Gastroesophageal sphincter (tissue), 4 donors: ENCODE data around the gene PAH. TPM values are rescaled to one million over a fixed set of nuclear protein-coding genes. Genes with fewer than 3 reads are reported as not detected.

ENCODE experiments used
- ATAC-seq: fragments of 150-250 bp; one replicate; pipeline ENCODE4 v1.9.1; 2016; ENCODE audit warnings: mild to moderate bottlenecking, moderate library complexity
- H3K27ac ChIP-seq, 4 donors: fragments of 200-600 bp; sonication (generic) in 3 of 4; 1 replicate in 3 of 4; 2 replicates in 1 of 4; pipeline ENCODE4 v1.5.1; 2016 to 2019
- H3K27me3 ChIP-seq: fragments of 200-600 bp; sonication (generic); one replicate; pipeline ENCODE4 v1.5.1; 2019
- H3K36me3 ChIP-seq, 2 donors: fragments of 200-600 bp; sonication (generic); one replicate each; pipeline ENCODE4 v1.5.1; 2019; ENCODE audit warnings: control low read depth in 1 of 2
- H3K4me1 ChIP-seq, 3 donors: fragments of 200-600 bp; sonication (generic); 1 replicate in 2 of 3; 2 replicates in 1 of 3; pipeline ENCODE4 v1.5.1; 2016 to 2019; ENCODE audit warnings: control low read depth in 2 of 3
- H3K4me3 ChIP-seq, 2 donors: fragments of 200-600 bp; sonication (generic); one replicate each; pipeline ENCODE4 v1.5.1; 2019; ENCODE audit warnings: mild to moderate bottlenecking in 1 of 2, moderate library complexity in 1 of 2
- H3K9me3 ChIP-seq, 3 donors: fragments of 200-600 bp; sonication (generic); one replicate each; pipeline ENCODE4 v1.5.1; 2017 to 2019; ENCODE audit warnings: control low read depth in 2 of 3
- CTCF ChIP-seq, 4 experiments: fragments of 200-600 bp in 2 of 4; fragments of 450-650 bp in 2 of 4; sonication (generic) in 1 of 4; IDR thresholded peaks; one replicate each; pipeline ENCODE4 v1.5.1; 2017 to 2019; ENCODE audit warnings: antibody characterized with exemption in 4 of 4, mild to moderate bottlenecking in 2 of 4, moderate library complexity in 2 of 4
- EP300 ChIP-seq: sonication (generic); formaldehyde crosslinking; IDR thresholded peaks from one replicate; pipeline ENCODE4 v1.6.1; 2017; ENCODE audit warnings: antibody characterized with exemption, mild to moderate bottlenecking
- POLR2A ChIP-seq, 2 donors: fragments of 450-650 bp; IDR thresholded peaks; one replicate each; pipeline ENCODE4 v1.6.1; 2017; ENCODE audit warnings: antibody characterized with exemption in 2 of 2, mild to moderate bottlenecking in 2 of 2, moderate library complexity in 1 of 2
- POLR2AphosphoS5 ChIP-seq: sonication (generic); formaldehyde crosslinking; IDR thresholded peaks from one replicate; pipeline ENCODE4 v1.6.1; 2017; ENCODE audit warnings: antibody characterized with exemption
- WGBS, 2 donors: methylation state at CpG; one replicate each; pipeline ENCODE4 v1.1.5; 2018; ENCODE audit warnings: low coverage in 1 of 2; 5-methylcytosine and 5-hydroxymethylcytosine counted together
- total RNA-seq, 4 donors: library from RNA; depleted of rRNA; stranded (reverse); fragments of >200 nt; gene quantifications; one replicate each; pipeline ENCODE4 v1.1.0, GENCODE V29; 2016

Gene PAH
- total RNA-seq, 4 donors from 2014 or later, result 0.67 TPM; not detected in 3

- TF ChIP-seq POLR2AphosphoS5 (no peak), POLR2A (IDR thresholded peaks at IDR 0.05) (no peak)
- Histone ChIP-seq H3K36me3 (no peaks in the 10 kb centered on the region), H3K27me3 (peaks cover 18% of the 10 kb centered on the region), H3K9me3 (peaks cover 0 to 9% (median 0%) of the 10 kb centered on the region in 3 donors), H3K4me1 (no peaks in the 10 kb centered on the region), H3K27ac (no peak overlapping the region), H3K4me3 (no peak overlapping the region)
- no peak for ATAC-seq
- 80% methylated on average over 2 of the region's 2 CpGs; no CpG with 5 or more reads in 1 of the 2 donors for WGBS, 2 donors
Observed at GRCh38 chr12:102939670-102940222, 22.7 kb upstream of the PAH start.

- Histone ChIP-seq H3K4me3 (no peak overlapping the region), H3K36me3 (no peaks in the 10 kb centered on the region), H3K27me3 (peaks cover 17% of the 10 kb centered on the region), H3K27ac (no peak overlapping the region), H3K4me1 (no peaks in the 10 kb centered on the region), H3K9me3 (peaks cover 0 to 9% (median 0%) of the 10 kb centered on the region in 3 donors)
- ATAC-seq, result no peak
- 0% methylated on average over 1 of the region's 2 CpGs; no CpG with 5 or more reads in 1 of the 2 donors for WGBS, 2 donors
- TF ChIP-seq POLR2A (IDR thresholded peaks at IDR 0.05) (no peak), CTCF (IDR thresholded peaks at IDR 0.05) (no peak), POLR2AphosphoS5 (no peak), EP300 (no peak)
Observed at GRCh38 chr12:102939059-102939458, 22.0 kb upstream of the PAH start.

GRCh38 chr12:102933168-102933567 lies 16.1 kb upstream of the PAH start:
- ATAC-seq, result no peak
- Histone ChIP-seq H3K27ac (no peak overlapping the region), H3K9me3 (no peaks in the 10 kb centered on the region), H3K27me3 (peaks cover 13% of the 10 kb centered on the region), H3K4me3 (no peak overlapping the region), H3K36me3 (no peaks in the 10 kb centered on the region), H3K4me1 (no peaks in the 10 kb centered on the region)
- TF ChIP-seq POLR2AphosphoS5 (no peak), CTCF (IDR thresholded peaks at IDR 0.05) (no peak), POLR2A (IDR thresholded peaks at IDR 0.05) (no peak), EP300 (no peak)
- WGBS, 2 donors, result 42 to 53% methylated on average over 1 of the region's 1 CpG

- Histone ChIP-seq H3K36me3 (no peaks in the 10 kb centered on the region), H3K4me1 (no peaks in the 10 kb centered on the region), H3K27me3 (peaks cover 13% of the 10 kb centered on the region), H3K27ac (no peak overlapping the region), H3K9me3 (no peaks in the 10 kb centered on the region), H3K4me3 (no peak overlapping the region)
- ATAC-seq, result no peak
- TF ChIP-seq CTCF (IDR thresholded peaks at IDR 0.05) (no peak), EP300 (no peak), POLR2A (IDR thresholded peaks at IDR 0.05) (no peak), POLR2AphosphoS5 (no peak)
Observed at GRCh38 chr12:102927220-102927619, 10.2 kb upstream of the PAH start.

GRCh38 chr12:102921240-102921639 lies 4.2 kb upstream of the PAH start:
- H3K27me3 ChIP-seq, result peaks cover 36% of the 10 kb centered on the region
- ATAC-seq, result no peak
- TF ChIP-seq POLR2A (IDR thresholded peaks at IDR 0.05) (no peak), EP300 (no peak), POLR2AphosphoS5 (no peak), CTCF (IDR thresholded peaks at IDR 0.05) (no peak)
- H3K27ac ChIP-seq, result no peak overlapping the region
- no peaks in the 10 kb centered on the region for H3K9me3 ChIP-seq
- H3K36me3 ChIP-seq, result no peaks in the 10 kb centered on the region
- no peak overlapping the region for H3K4me3 ChIP-seq
- no peaks in the 10 kb centered on the region for H3K4me1 ChIP-seq
